Heart right ventricle (tissue), 16 donors: ENCODE measurements around the gene TMPRSS13. TPM values are rescaled to one million over a fixed set of nuclear protein-coding genes. Genes with fewer than 3 reads are reported as not detected.

Experiments
- ATAC-seq, 8 donors: fragments of 200-7000 bp; cut with Tn5 transposase; one replicate each; pipeline ENCODE4 v1.9.1; 2020; ENCODE audit warnings: mild to moderate bottlenecking in 8 of 8, moderate library complexity in 8 of 8, moderate number of reproducible peaks in 1 of 8
- DNase-seq, 2 donors: peaks; one replicate each; pipeline ENCODE4 v3.0.0-alpha.2; 2020
- H3K27ac ChIP-seq, 10 donors: fragments of 200-600 bp; sonication (generic) in 2 of 10; one replicate each; pipeline versions ENCODE4 v1.5.0 to v1.8.0; 2020 to 2022; ENCODE audit warnings: mild to moderate bottlenecking in 3 of 10
- H3K27me3 ChIP-seq, 7 donors: fragments of 200-600 bp; one replicate each; pipeline ENCODE4 v1.8.0; 2021 to 2022; ENCODE audit warnings: mild to moderate bottlenecking in 2 of 7
- H3K36me3 ChIP-seq, 9 donors: fragments of 200-600 bp; sonication (generic) in 1 of 9; one replicate each; pipeline versions ENCODE4 v1.5.0 to v1.8.0; 2020 to 2022; ENCODE audit warnings: mild to moderate bottlenecking in 2 of 9
- H3K4me1 ChIP-seq, 9 donors: fragments of 200-600 bp; sonication (generic) in 1 of 9; one replicate each; pipeline versions ENCODE4 v1.5.0 to v1.8.0; 2020 to 2022; ENCODE audit warnings: mild to moderate bottlenecking in 4 of 9
- H3K4me3 ChIP-seq, 10 donors: fragments of 200-600 bp; sonication (generic) in 2 of 10; one replicate each; pipeline versions ENCODE4 v1.5.0 to v1.8.0; 2020 to 2022; ENCODE audit warnings: mild to moderate bottlenecking in 7 of 10, moderate library complexity in 2 of 10
- H3K9me3 ChIP-seq, 11 donors: fragments of 200-600 bp in 10 of 11; sonication (generic) in 2 of 11; one replicate each; pipeline versions ENCODE4 v1.5.0 to v1.8.0; 2013 to 2022; ENCODE audit warnings: mild to moderate bottlenecking in 2 of 11, control low read depth in 1 of 11, moderate library complexity in 1 of 11
- WGBS, 2 donors: extraction: QIAGEN DNeasy Blood & Tissue Kit; methylation state at CpG; one replicate each; pipeline ENCODE4 v1.1.7; 2013; ENCODE audit warnings: inconsistent platforms in 1 of 2; 5-methylcytosine and 5-hydroxymethylcytosine counted together
- intact Hi-C, 10 donors: fragments of 100-400 bp; cut with DNase I; formaldehyde crosslinking; loops; one replicate each; pipeline versions ENCODE4 v1.11.1 to v1.14.2; 2022
- polyA plus RNA-seq, 2 donors: library from polyadenylated mRNA; stranded (reverse); fragments of 200-250 nt; gene quantifications; one replicate each; pipeline ENCODE4 v1.2.3, GENCODE V29; 2013
- total RNA-seq, 10 donors: library from RNA; stranded (reverse); fragmentation: NEBNext Ultra II Directional in 3 of 10; extraction: Animal tissue kit (Norgen Biotek cat#: 25700) in 3 of 10; gene quantifications; one replicate each; pipeline versions ENCODE4 v1.2.1 to v1.2.4, GENCODE V29; 2021 to 2023
- TF ChIP-seq, protein P1 (sequence below), 9 donors: fragments of 200-600 bp; sonication (generic) in 2 of 9; IDR thresholded peaks; one replicate each; pipeline versions ENCODE4 v1.5.0 to v1.8.0; 2021 to 2022; ENCODE audit warnings: antibody characterized with exemption in 9 of 9, mild to moderate bottlenecking in 5 of 9, moderate library complexity in 1 of 9
- donor health status: Arrhythmogenic right ventricular cardiomyopathy.
- donor health status: ischemic (EF 13 %, LVEDD 7.1; RV severe dilation, severe dysfunction).
- donor health status: healthy with polysubstance abuse.
- donor health status: DM: no; HTN: yes; CAD: no.
- donor health status: DM: no; HTN: no; CAD: no.
- donor health status: ischemic (EF 25% LVEDD 6.9; RV normal size, moderate dysfunction).
- donor health status: ischemic (EF 25% LVEDD 5.7; RV mildly dilated, moderate dysfunction).
- donor health status: healthy.
- donor health status: DM: yes; HTN: yes; CAD: no.
- donor health status: Ischemic cardiomyopathy.
- donor health status: ischemic (EF 35%, LVEDD 5.7; RV mildly dilated, moderate dysfunction).
- donor health status: nonischemic (EF 11% LVEDD 7.7; RV severe dilation, severe dysfunction).
- donor health status: DM: yes; HTN: yes; CAD: no.
- donor health status: PGD.
- donor health status: ischemic (EF 29% LVEDD 5.4; RV normal size, mild dysfunction).
- donor health status: nonischemic (EF 23%, LVEDD 6.1; RV moderate dilation, normal function).

Gene TMPRSS13
- total and polyA plus RNA-seq, 12 donors, result 0.03 to 0.32 (median 0.18) TPM; not detected in 7

- TF ChIP-seq, protein P1, sequence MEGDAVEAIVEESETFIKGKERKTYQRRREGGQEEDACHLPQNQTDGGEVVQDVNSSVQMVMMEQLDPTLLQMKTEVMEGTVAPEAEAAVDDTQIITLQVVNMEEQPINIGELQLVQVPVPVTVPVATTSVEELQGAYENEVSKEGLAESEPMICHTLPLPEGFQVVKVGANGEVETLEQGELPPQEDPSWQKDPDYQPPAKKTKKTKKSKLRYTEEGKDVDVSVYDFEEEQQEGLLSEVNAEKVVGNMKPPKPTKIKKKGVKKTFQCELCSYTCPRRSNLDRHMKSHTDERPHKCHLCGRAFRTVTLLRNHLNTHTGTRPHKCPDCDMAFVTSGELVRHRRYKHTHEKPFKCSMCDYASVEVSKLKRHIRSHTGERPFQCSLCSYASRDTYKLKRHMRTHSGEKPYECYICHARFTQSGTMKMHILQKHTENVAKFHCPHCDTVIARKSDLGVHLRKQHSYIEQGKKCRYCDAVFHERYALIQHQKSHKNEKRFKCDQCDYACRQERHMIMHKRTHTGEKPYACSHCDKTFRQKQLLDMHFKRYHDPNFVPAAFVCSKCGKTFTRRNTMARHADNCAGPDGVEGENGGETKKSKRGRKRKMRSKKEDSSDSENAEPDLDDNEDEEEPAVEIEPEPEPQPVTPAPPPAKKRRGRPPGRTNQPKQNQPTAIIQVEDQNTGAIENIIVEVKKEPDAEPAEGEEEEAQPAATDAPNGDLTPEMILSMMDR (IDR thresholded peaks at IDR 0.05), result peak; percentile 94 to 99 (median 98)
- intact Hi-C loops, result loop anchor here (1.0 to 10.0 kb wide), 13 partner anchors 102 to 522 kb away; partner anchors contain the start of gene FXYD2 (in 4 of the 10)
- peak; percentile 91 to 98 (median 96) for ATAC-seq
- H3K27me3 ChIP-seq, result peaks cover 0 to 8% (median 0%) of the 10 kb centered on the region in 7 donors
- H3K4me3 ChIP-seq, result no peak overlapping the region
- no peaks in the 10 kb centered on the region for H3K36me3 ChIP-seq
- DNase-seq, result peak; percentile 91 to 92
- WGBS, 2 donors, result 46 to 47% methylated on average over 7 of the region's 7 CpGs
- H3K9me3 ChIP-seq, result peaks cover 0 to 17% (median 0%) of the 10 kb centered on the region in 11 donors
- no peak overlapping the region for H3K27ac ChIP-seq
- peaks cover 0 to 56% (median 24%) of the 10 kb centered on the region in 9 donors for H3K4me1 ChIP-seq
Measured at GRCh38 chr11:117946842-117947526, 17.8 kb upstream of the TMPRSS13 start.

DNA sequence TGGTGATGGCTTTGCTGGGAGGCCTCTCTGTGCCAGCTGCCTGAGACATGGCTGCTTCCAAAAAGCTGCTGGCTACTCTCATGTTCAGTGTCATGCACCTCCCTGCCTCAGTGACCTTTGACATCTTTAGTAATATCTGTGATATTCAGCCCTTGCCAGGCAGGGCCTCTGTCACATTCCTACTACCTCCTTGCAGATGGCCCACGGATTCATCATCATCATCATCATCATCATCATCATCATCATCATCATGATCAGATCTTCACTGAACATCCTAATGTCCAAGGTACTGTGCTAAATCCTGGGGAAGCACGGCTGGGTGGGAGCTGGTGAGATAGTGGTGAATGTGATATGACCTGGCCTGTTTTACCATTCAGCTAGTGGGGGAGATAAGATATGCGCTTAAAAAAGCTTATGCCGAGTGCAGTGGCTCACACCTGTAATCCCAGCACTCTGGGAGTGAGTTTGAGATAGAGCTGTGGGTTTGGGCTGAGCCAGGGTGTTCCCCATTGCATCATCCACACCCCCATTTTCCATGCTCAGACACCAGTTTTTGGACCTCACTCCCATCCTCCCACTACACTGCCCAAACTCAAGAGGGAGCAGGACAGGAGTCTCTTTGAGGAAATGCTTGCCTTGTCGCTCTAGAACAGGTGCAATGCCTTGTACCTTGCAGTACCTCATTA, 17.1 kb upstream of the TMPRSS13 start:
- no peak for ATAC-seq
- WGBS, 2 donors, result 58 to 63% methylated on average over 5 of the region's 5 CpGs
- DNase-seq, result no peak
- H3K27me3 ChIP-seq, result peaks cover 0 to 8% (median 0%) of the 10 kb centered on the region in 7 donors
- no peak overlapping the region for H3K4me3 ChIP-seq
- H3K4me1 ChIP-seq, result peaks cover 0 to 50% (median 24%) of the 10 kb centered on the region in 9 donors
- peaks cover 0 to 17% (median 0%) of the 10 kb centered on the region in 11 donors for H3K9me3 ChIP-seq
- intact Hi-C loops, result loop anchor here (2.0 to 10.0 kb wide), 11 partner anchors 101 to 521 kb away; partner anchors contain the start of gene FXYD2 (in 4 of the 10)
- TF ChIP-seq, protein P1 (IDR thresholded peaks at IDR 0.05), result no peak
- H3K27ac ChIP-seq, result no peak overlapping the region
- no peaks in the 10 kb centered on the region for H3K36me3 ChIP-seq

DNA sequence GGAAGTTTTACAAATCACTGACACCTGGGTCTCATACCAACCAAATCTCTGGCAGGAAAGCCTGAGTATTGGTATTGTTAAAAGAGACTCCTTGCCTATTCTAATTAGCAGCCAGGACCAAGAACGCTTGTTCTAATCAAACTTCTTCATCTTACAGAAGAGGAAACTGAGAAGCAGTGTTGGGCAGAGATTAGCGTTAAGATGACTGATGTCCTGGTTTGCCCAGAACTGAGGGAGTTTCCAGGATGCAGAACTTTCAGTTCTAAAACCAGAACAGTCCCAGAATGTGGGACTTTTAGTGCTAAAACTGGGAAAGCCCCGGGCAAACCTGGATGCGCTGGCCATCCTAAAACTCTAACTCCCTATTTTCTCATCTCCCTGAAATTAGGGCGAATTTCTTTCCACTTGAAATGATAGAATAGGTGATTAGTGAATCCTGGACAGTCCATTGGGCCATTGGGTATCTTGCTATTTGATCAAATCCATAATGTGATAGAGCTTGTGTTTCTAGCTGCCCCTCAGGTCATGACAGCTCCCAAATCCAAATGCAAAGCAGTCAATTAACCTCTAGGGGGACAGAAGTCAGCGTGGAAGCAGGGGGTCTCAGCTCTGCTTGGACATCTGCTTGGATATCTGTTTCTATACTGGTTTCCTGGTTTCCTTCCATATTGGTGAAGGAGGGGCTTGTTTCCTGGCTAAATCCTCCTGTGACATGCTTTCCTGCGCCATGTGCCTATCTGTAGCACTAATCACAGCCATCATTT, 16.0 kb upstream of the TMPRSS13 start:
- WGBS, 2 donors, result 41 to 65% methylated on average over 7 of the region's 7 CpGs
- Histone ChIP-seq H3K27me3 (peaks cover 0 to 8% (median 0%) of the 10 kb centered on the region in 7 donors), H3K36me3 (no peaks in the 10 kb centered on the region), H3K9me3 (peaks cover 0 to 17% (median 0%) of the 10 kb centered on the region in 11 donors), H3K4me1 (peaks cover 0 to 39% (median 19%) of the 10 kb centered on the region in 9 donors), H3K4me3 (no peak overlapping the region), H3K27ac (peak overlapping the region in 3 of 10 donors; percentile 17 to 52 (median 18))
- DNase-seq (no peak), ATAC-seq (peak in 4 of 8 donors; percentile 10 to 44 (median 18))
- TF ChIP-seq, protein P1 (IDR thresholded peaks at IDR 0.05), result peak in 1 of 9 donors; percentile 11
- intact Hi-C loops, result loop anchor here in 9 of 10 donors (5.0 to 10.0 kb wide), 6 partner anchors 103 to 520 kb away; partner anchors contain the start of gene FXYD2 (in 4 of the 9)
